CD4-positive, alpha-beta T cell (primary cell): ENCODE measurements around the gene VAV2. TPM values are rescaled to one million over a fixed set of nuclear protein-coding genes. Genes with fewer than 3 reads are reported as not detected.
A peak's percentile ranks its signal among the peaks of the same experiment; 100 is the strongest.

Experiments
- ATAC-seq: fragments of 200-7000 bp; cut with Tn5 transposase; one replicate; pipeline ENCODE4 v1.10.0; 2022; ENCODE audit warnings: mild to moderate bottlenecking; ENCODE audit not compliant: poor library complexity
- CTCF ChIA-PET: fragments of 350-600 bp; sonication (Branson Sonifier 250); formaldehyde crosslinking; loops from one replicate; lab custom pipeline; 2021; ENCODE audit warnings: antibody characterized with exemption, inconsistent platforms; lab: Charles Lee
- POLR2A ChIA-PET: fragments of 350-600 bp; sonication (Branson Sonifier 250); formaldehyde crosslinking; loops from one replicate; lab custom pipeline; 2021; ENCODE audit warnings: antibody characterized with exemption, inconsistent platforms; lab: Charles Lee
- DNase-seq, 14 experiments: peaks; one replicate each; pipeline ENCODE4 v3.0.0-alpha.2; 2013 to 2020; ENCODE audit warnings: mixed read lengths in 2 of 14
- H3K27ac ChIP-seq, 2 donors: one replicate each; pipeline versions ENCODE4 v1.5.1 to v1.7.0; 2013; ENCODE audit warnings: low read length in 2 of 2, low read depth in 1 of 2, mild to moderate bottlenecking in 1 of 2
- H3K27me3 ChIP-seq, 2 experiments: 1 replicate in 1 of 2; 2 replicates in 1 of 2; pipeline versions ENCODE4 v1.6.1 to v1.7.0; 2013; ENCODE audit warnings: low read length in 2 of 2, control low read depth in 1 of 2, mild to moderate bottlenecking in 1 of 2, moderate library complexity in 1 of 2; ENCODE audit not compliant: insufficient read depth in 2 of 2, control insufficient read depth in 1 of 2
- H3K36me3 ChIP-seq: one replicate; pipeline ENCODE4 v1.6.1; 2013; ENCODE audit warnings: low read length, control low read depth; ENCODE audit not compliant: insufficient read depth
- H3K4me1 ChIP-seq: one replicate; pipeline ENCODE4 v1.6.1; 2013; ENCODE audit warnings: low read length, control low read depth; ENCODE audit not compliant: insufficient read depth
- H3K4me3 ChIP-seq: one replicate; pipeline ENCODE4 v1.5.1; 2013; ENCODE audit warnings: mild to moderate bottlenecking, low read length, moderate library complexity
- H3K9me3 ChIP-seq, 2 experiments: 1 replicate in 1 of 2; 2 replicates in 1 of 2; pipeline versions ENCODE4 v1.6.1 to v1.7.0; 2013; ENCODE audit warnings: low read length in 2 of 2, mild to moderate bottlenecking in 2 of 2, control low read depth in 1 of 2, moderate library complexity in 1 of 2; ENCODE audit not compliant: control insufficient read depth in 1 of 2, insufficient read depth in 1 of 2
- H3K27ac Mint-ChIP-seq: one replicate; pipeline ENCODE4 v1.8.0; 2020; ENCODE audit warnings: mixed read lengths
- H3K27me3 Mint-ChIP-seq: one replicate; pipeline ENCODE4 v1.8.0; 2021; ENCODE audit warnings: mixed read lengths
- H3K36me3 Mint-ChIP-seq: one replicate; pipeline ENCODE4 v1.8.0; 2021; ENCODE audit warnings: low read depth, mixed read lengths
- H3K4me1 Mint-ChIP-seq: one replicate; pipeline ENCODE4 v1.8.0; 2021; ENCODE audit warnings: low read depth, mixed read lengths
- H3K4me3 Mint-ChIP-seq: one replicate; pipeline ENCODE4 v1.8.0; 2020; ENCODE audit warnings: mild to moderate bottlenecking, mixed read lengths
- H3K9me3 Mint-ChIP-seq: one replicate; pipeline ENCODE4 v1.8.0; 2020; ENCODE audit warnings: mixed read lengths
- CTCF ChIP-seq: fragments of 200-600 bp; IDR thresholded peaks from one replicate; pipeline ENCODE4 v1.8.0; 2022; ENCODE audit warnings: antibody characterized with exemption, mild to moderate bottlenecking
- intact Hi-C, 2 experiments: fragments of 100-400 bp; cut with DNase I in 1 of 2; cut with micrococcal nuclease in 1 of 2; formaldehyde crosslinking; loops; one replicate each; pipeline versions ENCODE4 v1.15.1 to v1.9.0; 2023 to 2025; cut with DNase I, micrococcal nuclease
- total RNA-seq, 174 experiments: library from RNA in 2 of 174; stranded (reverse) in 2 of 174; gene quantifications; one replicate each; pipeline ENCODE4 v1.2.3 and lab custom pipeline; 2021 to 2026

Gene VAV2
- total RNA-seq, 2 experiments from 2014 or later, result 1.6 to 1.7 TPM

- peaks cover 15% of the 10 kb centered on the region for H3K4me1 ChIP-seq
- no peaks in the 10 kb centered on the region for H3K9me3 Mint-ChIP-seq
- no peak overlapping the region for H3K4me3 Mint-ChIP-seq
- H3K9me3 ChIP-seq, result no peaks in the 10 kb centered on the region
- H3K27ac Mint-ChIP-seq, result no peak overlapping the region
- H3K27me3 ChIP-seq, result no peaks in the 10 kb centered on the region
- ATAC-seq (peak; percentile 77), DNase-seq (peak; percentile 60 to 83 (median 70))
- peak; percentile 99 for TF ChIP-seq CTCF
- intact Hi-C loops, result no loop called here
- no peaks in the 10 kb centered on the region for H3K36me3 ChIP-seq
- H3K27me3 Mint-ChIP-seq, result peaks cover 9% of the 10 kb centered on the region
- no peak overlapping the region for H3K4me3 ChIP-seq
- ChIA-PET CTCF (interaction anchor here (0.7 to 1.4 kb wide), 8 partner anchors 10 to 251 kb away, joined by 3 to 8 read pairs (median 4); no protein-coding TSS in a partner anchor), POLR2A (interaction anchor here (1.0 kb wide), 1 partner anchor 16 kb away, joined by 5 read pairs; no protein-coding TSS in a partner anchor)
- no peaks in the 10 kb centered on the region for H3K36me3 Mint-ChIP-seq
- H3K27ac ChIP-seq, result no peak overlapping the region
- peaks cover 6% of the 10 kb centered on the region for H3K4me1 Mint-ChIP-seq
Measured at GRCh38 chr9:133742849-133743444, 249.2 kb downstream of the VAV2 start.

GRCh38 chr9:133742251-133742650 is 249.9 kb downstream of the VAV2 start:
- Mint-ChIP-seq H3K4me3 (no peak overlapping the region), H3K27me3 (peaks cover 4% of the 10 kb centered on the region), H3K27ac (no peak overlapping the region), H3K9me3 (no peaks in the 10 kb centered on the region), H3K4me1 (peaks cover 9% of the 10 kb centered on the region), H3K36me3 (no peaks in the 10 kb centered on the region)
- Histone ChIP-seq H3K27ac (no peak overlapping the region), H3K4me1 (peaks cover 20% of the 10 kb centered on the region), H3K27me3 (no peaks in the 10 kb centered on the region), H3K36me3 (no peaks in the 10 kb centered on the region), H3K9me3 (no peaks in the 10 kb centered on the region), H3K4me3 (no peak overlapping the region)
- intact Hi-C loops, result no loop called here
- CTCF ChIA-PET, result interaction anchor here (1.0 to 1.4 kb wide), 4 partner anchors 9 to 59 kb away, joined by 3 to 7 read pairs (median 4); no protein-coding TSS in a partner anchor
- POLR2A ChIA-PET, result no interaction called here
- no peak for ATAC-seq
- DNase-seq, result no peak
- TF ChIP-seq CTCF, result no peak

- DNase-seq (no peak), ATAC-seq (no peak)
- CTCF ChIA-PET, result no interaction called here
- Histone ChIP-seq H3K4me3 (no peak overlapping the region), H3K36me3 (no peaks in the 10 kb centered on the region), H3K4me1 (peaks cover 20% of the 10 kb centered on the region), H3K9me3 (no peaks in the 10 kb centered on the region), H3K27ac (no peak overlapping the region), H3K27me3 (no peaks in the 10 kb centered on the region)
- H3K9me3 Mint-ChIP-seq, result no peaks in the 10 kb centered on the region
- peaks cover 9% of the 10 kb centered on the region for H3K4me1 Mint-ChIP-seq
- POLR2A ChIA-PET, result no interaction called here
- no peak overlapping the region for H3K4me3 Mint-ChIP-seq
- H3K27me3 Mint-ChIP-seq, result no peaks in the 10 kb centered on the region
- H3K36me3 Mint-ChIP-seq, result no peaks in the 10 kb centered on the region
- no peak overlapping the region for H3K27ac Mint-ChIP-seq
- TF ChIP-seq CTCF, result no peak
- intact Hi-C loops, result no loop called here
Measured at GRCh38 chr9:133741716-133742115, 250.4 kb downstream of the VAV2 start.
